Fibroblast of skin of abdomen (primary cell): ENCODE data around the gene AAR2. TPM values are rescaled to one million over a fixed set of nuclear protein-coding genes. Genes with fewer than 3 reads are reported as not detected.

Experiments used
- DNase-seq: peaks from one replicate; pipeline ENCODE4 v3.0.0-alpha.2; 2013
- polyA plus RNA-seq, 2 experiments: library from polyadenylated mRNA; unstranded; fragments of 120-200 nt; gene quantifications; one replicate each; pipeline ENCODE4 v1.2.1, GENCODE V29; 2013; ENCODE audit not compliant: insufficient read length in 2 of 2

AAR2 gene
- polyA plus RNA-seq (2013, experiment 1 of 2; ENCODE audit: insufficient read length) = 28.4 TPM
- polyA plus RNA-seq (2013, experiment 2 of 2; ENCODE audit: insufficient read length) = 27.4 TPM

GRCh38 chr20:36235892-36236785 lies at the start of gene AAR2:
AAR2 (plus strand) TSS chr20:36236478; CDS start chr20:36239869, 3,391 bp downstream.
- peak; percentile 76 for DNase-seq

- no peak for DNase-seq
Observed at GRCh38 chr20:36193977-36194712, 42.1 kb upstream of the AAR2 start.

GRCh38 chr20:36196676-36197075 lies 39.6 kb upstream of the AAR2 start:
- DNase-seq = no peak

- no peak for DNase-seq
Observed at GRCh38 chr20:36197271-36197670, 39.0 kb upstream of the AAR2 start.

GRCh38 chr20:36199345-36200257 lies 36.7 kb upstream of the AAR2 start:
- peak; percentile 65 for DNase-seq

- no peak for DNase-seq
Observed at GRCh38 chr20:36200451-36200850, 35.8 kb upstream of the AAR2 start.

GRCh38 chr20:36201198-36201597 lies 35.1 kb upstream of the AAR2 start:
- no peak for DNase-seq

GRCh38 chr20:36202891-36203338 lies 33.4 kb upstream of the AAR2 start:
- DNase-seq = peak; percentile 43

GRCh38 chr20:36203861-36204260 lies 32.4 kb upstream of the AAR2 start:
- no peak for DNase-seq

- DNase-seq = no peak
Observed at GRCh38 chr20:36205026-36205425, 31.3 kb upstream of the AAR2 start.

GRCh38 chr20:36206068-36206467 lies 30.2 kb upstream of the AAR2 start:
- DNase-seq = no peak

GRCh38 chr20:36206641-36207040 lies 29.6 kb upstream of the AAR2 start:
- DNase-seq = no peak

- no peak for DNase-seq
Observed at GRCh38 chr20:36207602-36208001, 28.7 kb upstream of the AAR2 start.

GRCh38 chr20:36208257-36208656 lies 28.0 kb upstream of the AAR2 start:
- DNase-seq = no peak

- no peak for DNase-seq
Observed at GRCh38 chr20:36210436-36211021, 25.7 kb upstream of the AAR2 start.

GRCh38 chr20:36213362-36213761 lies 22.9 kb upstream of the AAR2 start:
- DNase-seq = no peak

GRCh38 chr20:36214684-36215256 lies 21.5 kb upstream of the AAR2 start:
- peak; percentile 13 for DNase-seq

- no peak for DNase-seq
Observed at GRCh38 chr20:36215778-36216177, 20.5 kb upstream of the AAR2 start.

GRCh38 chr20:36216314-36217025 lies 19.8 kb upstream of the AAR2 start:
- no peak for DNase-seq

GRCh38 chr20:36217226-36217625 lies 19.1 kb upstream of the AAR2 start:
- no peak for DNase-seq
